ENCODE results near the gene KLF5.

- TF ChIP-seq CTCF (IDR thresholded peaks at IDR 0.05) (no peak), RCOR1 (IDR thresholded peaks at IDR 0.05; ENCODE audit: low read length) (no peak), ZBTB33 (IDR thresholded peaks at IDR 0.05; ENCODE audit: borderline replicate concordance, low read depth) (no peak), NRF1 (IDR thresholded peaks at IDR 0.05; ENCODE audit: low read depth, low read length) (no peak), YY1 (IDR thresholded peaks at IDR 0.05; ENCODE audit: low read depth) (no peak)
Measured at GRCh38 chr13:73111331-73111730, 52.5 kb downstream of the KLF5 start.
